ENCODE measurements around the gene MAPK10. TPM values are rescaled to one million over a fixed set of nuclear protein-coding genes. Genes with fewer than 3 reads are reported as not detected.
A peak's percentile ranks its signal among the peaks of the same experiment; 100 is the strongest.

Gene MAPK10
- polyA plus RNA-seq, 1 donor (not counting 4 experiments of a cell fraction or from before 2014, with no cell fraction given), result 8.2 TPM

- H3K4me1 ChIP-seq (ENCODE audit: control insufficient read depth, extremely low read depth, insufficient read depth, low read length), result peaks cover 8% of the 10 kb centered on the region
- H4K20me1 ChIP-seq (ENCODE audit: control insufficient read depth, extremely low read depth, insufficient read depth, low read length), result no peaks in the 10 kb centered on the region
- H2AFZ ChIP-seq (ENCODE audit: control insufficient read depth, low read length), result no peak overlapping the region
- H3K9me1 ChIP-seq (ENCODE audit: control insufficient read depth, extremely low read depth, insufficient read depth, low read length), result no peaks in the 10 kb centered on the region
- dilution Hi-C loops (cut with MboI; ENCODE audit: extremely low pct_ligation_motif_present, low sequenced_read_pairs), result no loop called here
- H3K36me3 ChIP-seq (ENCODE audit: control insufficient read depth in 2 of 2, extremely low read depth in 1 of 2, insufficient read depth in 2 of 2, low read length in 2 of 2), result no peaks in the 10 kb centered on the region
- H3K27me3 ChIP-seq (ENCODE audit: control insufficient read depth, extremely low read depth, insufficient read depth, low read length), result no peaks in the 10 kb centered on the region
- FAIRE-seq (no peak), DNase-seq (ENCODE audit: low read depth, low spot score) (no peak)
- no peak overlapping the region for H3K4me2 ChIP-seq (ENCODE audit: control insufficient read depth, extremely low read depth, insufficient read depth, low read depth, low read length)
- no peak overlapping the region for H3K9ac ChIP-seq (ENCODE audit: control insufficient read depth, extremely low read depth, insufficient read depth, low read length)
- no peaks in the 10 kb centered on the region for H3K79me2 ChIP-seq (ENCODE audit: control insufficient read depth, insufficient read depth, low read length)
- TF ChIP-seq EZH2 (IDR thresholded peaks at IDR 0.05; ENCODE audit: low read length), result no peak
- TF ChIP-seq, protein P1, sequence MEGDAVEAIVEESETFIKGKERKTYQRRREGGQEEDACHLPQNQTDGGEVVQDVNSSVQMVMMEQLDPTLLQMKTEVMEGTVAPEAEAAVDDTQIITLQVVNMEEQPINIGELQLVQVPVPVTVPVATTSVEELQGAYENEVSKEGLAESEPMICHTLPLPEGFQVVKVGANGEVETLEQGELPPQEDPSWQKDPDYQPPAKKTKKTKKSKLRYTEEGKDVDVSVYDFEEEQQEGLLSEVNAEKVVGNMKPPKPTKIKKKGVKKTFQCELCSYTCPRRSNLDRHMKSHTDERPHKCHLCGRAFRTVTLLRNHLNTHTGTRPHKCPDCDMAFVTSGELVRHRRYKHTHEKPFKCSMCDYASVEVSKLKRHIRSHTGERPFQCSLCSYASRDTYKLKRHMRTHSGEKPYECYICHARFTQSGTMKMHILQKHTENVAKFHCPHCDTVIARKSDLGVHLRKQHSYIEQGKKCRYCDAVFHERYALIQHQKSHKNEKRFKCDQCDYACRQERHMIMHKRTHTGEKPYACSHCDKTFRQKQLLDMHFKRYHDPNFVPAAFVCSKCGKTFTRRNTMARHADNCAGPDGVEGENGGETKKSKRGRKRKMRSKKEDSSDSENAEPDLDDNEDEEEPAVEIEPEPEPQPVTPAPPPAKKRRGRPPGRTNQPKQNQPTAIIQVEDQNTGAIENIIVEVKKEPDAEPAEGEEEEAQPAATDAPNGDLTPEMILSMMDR (optimal IDR thresholded peaks at IDR 0.05 in 1 of 3, IDR thresholded peaks at IDR 0.05 in 1 of 3, conservative IDR thresholded peaks at IDR 0.05 in 1 of 3; ENCODE audit: extremely low read depth in 1 of 3, insufficient read depth in 2 of 3, low read length in 3 of 3), result no peak
- no peaks in the 10 kb centered on the region for H3K9me3 ChIP-seq (ENCODE audit: control insufficient read depth, low read depth, low read length)
- no peak overlapping the region for H3K27ac ChIP-seq (ENCODE audit: control insufficient read depth, insufficient read depth, low read length)
- H3K4me3 ChIP-seq (ENCODE audit: control insufficient read depth in 2 of 3, extremely low read depth in 1 of 3, insufficient read depth in 2 of 3, low read depth in 1 of 3, low read length in 3 of 3), result no peak overlapping the region
Measured at GRCh38 chr4:86096373-86096772, 263.5 kb downstream of the MAPK10 start.

- Histone ChIP-seq H3K9ac (ENCODE audit: control insufficient read depth, extremely low read depth, insufficient read depth, low read length) (no peak overlapping the region), H3K4me3 (ENCODE audit: control insufficient read depth in 2 of 3, extremely low read depth in 1 of 3, insufficient read depth in 2 of 3, low read depth in 1 of 3, low read length in 3 of 3) (no peak overlapping the region), H3K36me3 (ENCODE audit: control insufficient read depth in 2 of 2, extremely low read depth in 1 of 2, insufficient read depth in 2 of 2, low read length in 2 of 2) (no peaks in the 10 kb centered on the region), H3K4me1 (ENCODE audit: control insufficient read depth, extremely low read depth, insufficient read depth, low read length) (peaks cover 8% of the 10 kb centered on the region), H3K27me3 (ENCODE audit: control insufficient read depth, extremely low read depth, insufficient read depth, low read length) (no peaks in the 10 kb centered on the region), H3K4me2 (ENCODE audit: control insufficient read depth, extremely low read depth, insufficient read depth, low read depth, low read length) (no peak overlapping the region), H3K27ac (ENCODE audit: control insufficient read depth, insufficient read depth, low read length) (peak overlapping the region; percentile 20), H2AFZ (ENCODE audit: control insufficient read depth, low read length) (no peak overlapping the region), H4K20me1 (ENCODE audit: control insufficient read depth, extremely low read depth, insufficient read depth, low read length) (no peaks in the 10 kb centered on the region), H3K9me1 (ENCODE audit: control insufficient read depth, extremely low read depth, insufficient read depth, low read length) (no peaks in the 10 kb centered on the region), H3K79me2 (ENCODE audit: control insufficient read depth, insufficient read depth, low read length) (no peaks in the 10 kb centered on the region), H3K9me3 (ENCODE audit: control insufficient read depth, low read depth, low read length) (no peaks in the 10 kb centered on the region)
- dilution Hi-C loops (cut with MboI; ENCODE audit: extremely low pct_ligation_motif_present, low sequenced_read_pairs), result no loop called here
- peak; percentile 48 for DNase-seq (ENCODE audit: low read depth, low spot score)
- TF ChIP-seq EZH2 (IDR thresholded peaks at IDR 0.05; ENCODE audit: low read length), result no peak
- TF ChIP-seq, protein P1 (optimal IDR thresholded peaks at IDR 0.05 in 1 of 3, IDR thresholded peaks at IDR 0.05 in 1 of 3, conservative IDR thresholded peaks at IDR 0.05 in 1 of 3; ENCODE audit: extremely low read depth in 1 of 3, insufficient read depth in 2 of 3, low read length in 3 of 3), result no peak
- FAIRE-seq, result peak; percentile 81
Measured at GRCh38 chr4:86092684-86093083, 267.2 kb downstream of the MAPK10 start.

Data from keratinocyte (primary cell).